ENCODE results near the gene BACH2. TPM values are rescaled to one million over a fixed set of nuclear protein-coding genes. Genes with fewer than 3 reads are reported as not detected.

The BACH2 gene
- total and polyA plus RNA-seq, 10 of the 15 experiments (the other 5 are each of a cell fraction or from before 2014, with no cell fraction given) = 0.03 to 0.28 (median 0.04) TPM; not detected in 3

DNA sequence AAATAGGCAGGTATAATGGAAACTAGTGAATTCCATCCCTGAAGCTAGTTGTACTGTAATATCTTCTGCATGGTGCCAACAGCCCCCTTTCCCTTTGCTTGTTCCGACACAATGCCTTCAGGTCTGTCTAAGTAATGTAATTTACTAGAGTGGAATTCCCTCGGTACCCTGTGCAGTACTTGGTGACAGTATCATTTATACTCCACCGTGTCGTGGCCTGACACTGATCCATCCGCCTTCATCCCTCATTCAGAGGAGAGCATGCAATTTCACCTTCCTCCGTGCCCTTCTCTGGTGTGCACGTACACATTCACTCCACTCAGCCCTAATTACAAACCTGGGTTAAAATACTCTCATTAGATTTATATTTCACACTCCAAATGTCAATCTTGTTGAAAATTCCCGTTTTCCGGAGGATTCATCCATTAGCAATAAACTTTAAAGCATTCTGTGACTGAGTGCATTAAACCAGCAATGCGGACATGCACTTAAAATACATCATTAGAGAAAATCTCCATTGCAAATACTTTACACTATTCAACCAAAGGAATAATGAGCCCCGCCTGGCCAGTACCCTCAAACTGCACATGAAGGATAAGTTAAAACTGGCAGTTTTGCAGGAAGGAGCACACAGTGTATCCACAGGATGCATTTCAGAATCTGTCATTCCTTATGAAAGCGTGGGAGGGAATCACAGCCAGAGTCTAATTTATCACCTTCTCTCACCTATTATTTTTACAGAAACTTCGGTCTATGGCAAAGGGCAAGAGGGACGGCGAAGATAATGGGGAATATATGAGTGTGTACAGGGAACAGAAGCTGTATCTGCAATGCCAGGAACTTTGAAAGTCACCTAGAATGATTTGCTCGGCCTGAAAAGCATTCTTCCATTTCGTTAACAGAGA lies 219.9 kb downstream of the BACH2 start:
- Histone ChIP-seq H3K27me3 (replicated peaks in 1 of 2; ENCODE audit: control insufficient read depth in 2 of 2, insufficient read depth in 2 of 2, low read length in 1 of 2) (peaks cover 2 to 31% of the 10 kb centered on the region in 2 experiments; a peak in 2 of 4 replicates), H4K20me1 (ENCODE audit: control insufficient read depth, insufficient read depth) (no peaks in the 10 kb centered on the region), H3K36me3 (ENCODE audit: control insufficient read depth in 2 of 2, insufficient read depth in 2 of 2, low read length in 1 of 2) (no peaks in the 10 kb centered on the region), H3K4me1 (ENCODE audit: control insufficient read depth, insufficient read depth, low read length) (no peaks in the 10 kb centered on the region), H3K79me2 (ENCODE audit: control insufficient read depth, insufficient read depth, low read length) (no peaks in the 10 kb centered on the region), H3K27ac (ENCODE audit: control insufficient read depth, insufficient read depth) (no peak overlapping the region), H3K4me2 (ENCODE audit: control insufficient read depth, insufficient read depth) (no peak overlapping the region), H3K9ac (ENCODE audit: control insufficient read depth, insufficient read depth, low read length) (no peak overlapping the region), H3K4me3 (no peak overlapping the region), H2AFZ (ENCODE audit: control insufficient read depth, low read depth, low read length) (no peak overlapping the region), H3K9me3 (replicated peaks; ENCODE audit: control insufficient read depth, insufficient read depth, low read length) (no peaks in the 10 kb centered on the region; the same call in 2 of the 3 replicates)
- intact Hi-C loops (cut with micrococcal nuclease; ENCODE audit: unreplicated experiment) = no loop called here
- no peak for FAIRE-seq
- CTCF ChIA-PET = no interaction called here
- no peak for ATAC-seq
- no TSS peak for BruUV-seq (replicated peaks)
- DNase-seq (ENCODE audit: low read depth, low spot score) = no peak
- TF ChIP-seq ATF7 (IDR thresholded peaks at IDR 0.05; ENCODE audit: low read depth) = no peak
- no peak for TF ChIP-seq RELB (IDR thresholded peaks at IDR 0.05; ENCODE audit: low read depth)
- no peak for TF ChIP-seq CTCF (IDR thresholded peaks at IDR 0.05 in 2 of 3, conservative IDR thresholded peaks at IDR 0.05 in 1 of 3; ENCODE audit: control insufficient read depth in 2 of 3, extremely low read depth in 1 of 3, insufficient read depth in 1 of 3, low read depth in 3 of 3, low read length in 3 of 3)
- TF ChIP-seq, protein P1, sequence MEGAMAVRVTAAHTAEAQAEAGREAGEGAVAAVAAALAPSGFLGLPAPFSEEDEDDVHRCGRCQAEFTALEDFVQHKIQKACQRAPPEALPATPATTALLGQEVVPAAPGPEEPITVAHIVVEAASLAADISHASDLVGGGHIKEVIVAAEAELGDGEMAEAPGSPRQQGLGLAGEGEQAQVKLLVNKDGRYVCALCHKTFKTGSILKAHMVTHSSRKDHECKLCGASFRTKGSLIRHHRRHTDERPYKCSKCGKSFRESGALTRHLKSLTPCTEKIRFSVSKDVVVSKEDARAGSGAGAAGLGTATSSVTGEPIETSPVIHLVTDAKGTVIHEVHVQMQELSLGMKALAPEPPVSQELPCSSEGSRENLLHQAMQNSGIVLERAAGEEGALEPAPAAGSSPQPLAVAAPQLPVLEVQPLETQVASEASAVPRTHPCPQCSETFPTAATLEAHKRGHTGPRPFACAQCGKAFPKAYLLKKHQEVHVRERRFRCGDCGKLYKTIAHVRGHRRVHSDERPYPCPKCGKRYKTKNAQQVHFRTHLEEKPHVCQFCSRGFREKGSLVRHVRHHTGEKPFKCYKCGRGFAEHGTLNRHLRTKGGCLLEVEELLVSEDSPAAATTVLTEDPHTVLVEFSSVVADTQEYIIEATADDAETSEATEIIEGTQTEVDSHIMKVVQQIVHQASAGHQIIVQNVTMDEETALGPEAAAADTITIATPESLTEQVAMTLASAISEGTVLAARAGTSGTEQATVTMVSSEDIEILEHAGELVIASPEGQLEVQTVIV (IDR thresholded peaks at IDR 0.05; ENCODE audit: borderline replicate concordance, partially characterized antibody) = no peak
- TF ChIP-seq, protein P2, sequence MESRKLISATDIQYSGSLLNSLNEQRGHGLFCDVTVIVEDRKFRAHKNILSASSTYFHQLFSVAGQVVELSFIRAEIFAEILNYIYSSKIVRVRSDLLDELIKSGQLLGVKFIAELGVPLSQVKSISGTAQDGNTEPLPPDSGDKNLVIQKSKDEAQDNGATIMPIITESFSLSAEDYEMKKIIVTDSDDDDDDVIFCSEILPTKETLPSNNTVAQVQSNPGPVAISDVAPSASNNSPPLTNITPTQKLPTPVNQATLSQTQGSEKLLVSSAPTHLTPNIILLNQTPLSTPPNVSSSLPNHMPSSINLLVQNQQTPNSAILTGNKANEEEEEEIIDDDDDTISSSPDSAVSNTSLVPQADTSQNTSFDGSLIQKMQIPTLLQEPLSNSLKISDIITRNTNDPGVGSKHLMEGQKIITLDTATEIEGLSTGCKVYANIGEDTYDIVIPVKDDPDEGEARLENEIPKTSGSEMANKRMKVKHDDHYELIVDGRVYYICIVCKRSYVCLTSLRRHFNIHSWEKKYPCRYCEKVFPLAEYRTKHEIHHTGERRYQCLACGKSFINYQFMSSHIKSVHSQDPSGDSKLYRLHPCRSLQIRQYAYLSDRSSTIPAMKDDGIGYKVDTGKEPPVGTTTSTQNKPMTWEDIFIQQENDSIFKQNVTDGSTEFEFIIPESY (IDR thresholded peaks at IDR 0.05) = no peak
- TF ChIP-seq ZZZ3 (IDR thresholded peaks at IDR 0.05; ENCODE audit: control insufficient read depth, insufficient read length, low read depth) = no peak
- no peak for TF ChIP-seq CHD4 (IDR thresholded peaks at IDR 0.05)
- TF ChIP-seq CEBPB (IDR thresholded peaks at IDR 0.05; ENCODE audit: borderline replicate concordance in 1 of 2, low read depth in 2 of 2, low read length in 2 of 2) = no peak
- TF ChIP-seq, protein P3, sequence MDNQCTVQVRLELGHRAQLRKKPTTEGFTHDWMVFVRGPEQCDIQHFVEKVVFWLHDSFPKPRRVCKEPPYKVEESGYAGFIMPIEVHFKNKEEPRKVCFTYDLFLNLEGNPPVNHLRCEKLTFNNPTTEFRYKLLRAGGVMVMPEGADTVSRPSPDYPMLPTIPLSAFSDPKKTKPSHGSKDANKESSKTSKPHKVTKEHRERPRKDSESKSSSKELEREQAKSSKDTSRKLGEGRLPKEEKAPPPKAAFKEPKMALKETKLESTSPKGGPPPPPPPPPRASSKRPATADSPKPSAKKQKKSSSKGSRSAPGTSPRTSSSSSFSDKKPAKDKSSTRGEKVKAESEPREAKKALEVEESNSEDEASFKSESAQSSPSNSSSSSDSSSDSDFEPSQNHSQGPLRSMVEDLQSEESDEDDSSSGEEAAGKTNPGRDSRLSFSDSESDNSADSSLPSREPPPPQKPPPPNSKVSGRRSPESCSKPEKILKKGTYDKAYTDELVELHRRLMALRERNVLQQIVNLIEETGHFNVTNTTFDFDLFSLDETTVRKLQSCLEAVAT (IDR thresholded peaks at IDR 0.05) = no peak
- TF ChIP-seq ESRRA (IDR thresholded peaks at IDR 0.05; ENCODE audit: low read length) = no peak
- no peak for TF ChIP-seq RAD51 (IDR thresholded peaks at IDR 0.05)
- no peak for TF ChIP-seq ZNF207 (IDR thresholded peaks at IDR 0.05; ENCODE audit: borderline replicate concordance)
- 42% methylated on average over 17 of the region's 17 CpGs for WGBS (ENCODE audit: insufficient coverage, insufficient replicate concordance, low lambda C conversion rate, missing lambda C conversion rate)
- SMC1A ChIA-PET (ENCODE audit: uncharacterized antibody, unreplicated experiment) = no interaction called here
- in situ Hi-C loops (cut with MboI) = no loop called here
- POLR2A ChIA-PET = no interaction called here
- RAD21 ChIA-PET (ENCODE audit: unreplicated experiment) = no interaction called here
